Smooth muscle cell (in vitro differentiated cells): ENCODE data around the gene TTC38. TPM values are rescaled to one million over a fixed set of nuclear protein-coding genes. Genes with fewer than 3 reads are reported as not detected.

Experiments
- DNase-seq: peaks from one replicate; lab custom pipeline; 2025; ENCODE audit not compliant: unreplicated experiment; lab: John Stamatoyannopoulos, UW
- H2AFZ ChIP-seq: fragments of 200-600 bp; sonication (generic); 2 replicates; pipeline ENCODE4 v1.6.0; 2016; ENCODE audit warnings: antibody characterized with exemption, low read depth, mild to moderate bottlenecking
- H3F3A ChIP-seq: fragments of 200-600 bp; sonication (generic); 2 replicates; pipeline ENCODE4 v1.6.0; 2017; ENCODE audit warnings: antibody characterized with exemption, low read depth
- H3K27ac ChIP-seq: fragments of 200-600 bp; sonication (generic); 2 replicates; pipeline ENCODE4 v1.5.1; 2016; ENCODE audit warnings: low read depth, mild to moderate bottlenecking
- H3K27me3 ChIP-seq: fragments of 200-600 bp; sonication (generic); 2 replicates; pipeline ENCODE4 v1.6.1; 2016; ENCODE audit warnings: low read depth, mild to moderate bottlenecking
- H3K36me3 ChIP-seq: fragments of 200-600 bp; sonication (generic); 2 replicates; pipeline ENCODE4 v1.5.1; 2016; ENCODE audit warnings: low read depth
- H3K4me1 ChIP-seq: fragments of 200-600 bp; sonication (generic); 2 replicates; pipeline ENCODE4 v1.5.1; 2016; ENCODE audit warnings: low read depth
- H3K4me2 ChIP-seq: fragments of 200-600 bp; sonication (generic); 2 replicates; pipeline ENCODE4 v1.6.0; 2016; ENCODE audit warnings: mild to moderate bottlenecking
- H3K4me3 ChIP-seq: fragments of 200-600 bp; sonication (generic); 2 replicates; pipeline ENCODE4 v1.5.1; 2016; ENCODE audit warnings: mild to moderate bottlenecking
- H3K79me2 ChIP-seq: fragments of 200-600 bp; sonication (generic); 2 replicates; pipeline ENCODE4 v1.6.0; 2016; ENCODE audit warnings: low read depth, mild to moderate bottlenecking
- H3K9ac ChIP-seq: fragments of 200-600 bp; sonication (generic); 2 replicates; pipeline ENCODE4 v1.6.0; 2016; ENCODE audit warnings: low read depth
- H3K9me3 ChIP-seq: fragments of 200-600 bp; sonication (generic); replicated peaks from 2 replicates; pipeline ENCODE4 v1.5.1; 2016; ENCODE audit warnings: low read depth
- H4K20me1 ChIP-seq: fragments of 200-600 bp; sonication (generic); 2 replicates; pipeline ENCODE4 v1.6.0; 2016; ENCODE audit warnings: low read depth
- CTCF ChIP-seq: fragments of 200-600 bp; sonication (generic); IDR thresholded peaks from 2 replicates; pipeline ENCODE4 v1.5.1; 2017; ENCODE audit warnings: borderline replicate concordance, mild to moderate bottlenecking, antibody characterized with exemption; ENCODE audit not compliant: insufficient read depth, poor library complexity, severe bottlenecking
- WGBS: methylation state at CpG from one replicate; pipeline ENCODE4 v1.1.7; 2016; ENCODE audit warnings: low lambda C conversion rate; 5-methylcytosine and 5-hydroxymethylcytosine counted together
- polyA plus RNA-seq: library from polyadenylated mRNA; unstranded; fragments of >200 nt; fragmentation: Nextera tagmentation; extraction: Ambion mirVana; gene quantifications from 2 replicates; pipeline ENCODE4 v1.2.1, GENCODE V29; 2016
- total RNA-seq: library from RNA; depleted of rRNA; stranded (reverse); fragments of >200 nt; gene quantifications from 2 replicates; pipeline ENCODE4 v1.2.3, GENCODE V29; 2014

The TTC38 gene
- total and polyA plus RNA-seq, 2 experiments from 2014 or later = 19.6 to 24.4 TPM

DNA sequence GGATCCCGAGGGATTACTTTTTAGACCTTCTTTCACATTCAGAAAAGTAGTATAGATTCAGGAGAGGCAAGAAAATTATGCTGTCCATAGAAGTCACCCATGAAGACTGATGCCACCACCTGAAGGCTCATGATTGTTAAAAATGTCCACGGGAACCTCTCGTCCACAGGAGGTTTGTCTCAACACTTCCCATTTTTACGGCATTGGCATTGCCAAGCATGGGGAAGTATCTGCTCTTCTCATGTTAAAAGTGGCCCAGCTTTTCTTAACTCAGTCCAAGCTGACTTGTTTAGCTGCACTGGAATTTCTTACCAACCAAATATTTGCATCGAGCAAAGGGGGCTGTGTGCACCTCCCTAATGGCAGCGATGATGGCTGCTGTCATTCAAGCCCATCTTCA lies 27.3 kb upstream of the TTC38 start:
- WGBS = 94% methylated on average over 6 of the region's 6 CpGs
- no peak overlapping the region for H3K4me3 ChIP-seq
- no peaks in the 10 kb centered on the region for H3K9me3 ChIP-seq
- no peak for TF ChIP-seq CTCF
- no peaks in the 10 kb centered on the region for H3K27me3 ChIP-seq
- H3K36me3 ChIP-seq = no peaks in the 10 kb centered on the region
- no peak overlapping the region for H3K27ac ChIP-seq
- H3K4me1 ChIP-seq = no peaks in the 10 kb centered on the region
- H3K79me2 ChIP-seq = no peaks in the 10 kb centered on the region
- no peak overlapping the region for H2AFZ ChIP-seq
- no peak for DNase-seq
- H3F3A ChIP-seq = no peaks in the 10 kb centered on the region
- H4K20me1 ChIP-seq = no peaks in the 10 kb centered on the region
- H3K9ac ChIP-seq = no peak overlapping the region
- H3K4me2 ChIP-seq = no peak overlapping the region

GRCh38 chr22:46240907-46241306 lies 26.9 kb upstream of the TTC38 start:
- no peak overlapping the region for H3K27ac ChIP-seq
- no peaks in the 10 kb centered on the region for H3K36me3 ChIP-seq
- H3K4me3 ChIP-seq = no peak overlapping the region
- H3F3A ChIP-seq = no peaks in the 10 kb centered on the region
- H4K20me1 ChIP-seq = no peaks in the 10 kb centered on the region
- H3K4me2 ChIP-seq = no peak overlapping the region
- no peaks in the 10 kb centered on the region for H3K27me3 ChIP-seq
- DNase-seq = no peak
- H2AFZ ChIP-seq = no peak overlapping the region
- no peaks in the 10 kb centered on the region for H3K9me3 ChIP-seq
- H3K79me2 ChIP-seq = no peaks in the 10 kb centered on the region
- H3K9ac ChIP-seq = no peak overlapping the region
- WGBS = 94% methylated on average over 7 of the region's 7 CpGs
- no peaks in the 10 kb centered on the region for H3K4me1 ChIP-seq
- TF ChIP-seq CTCF = no peak

- Histone ChIP-seq H2AFZ (no peak overlapping the region), H3F3A (no peaks in the 10 kb centered on the region), H3K4me1 (no peaks in the 10 kb centered on the region), H3K36me3 (no peaks in the 10 kb centered on the region), H3K9me3 (no peaks in the 10 kb centered on the region), H3K9ac (no peak overlapping the region), H3K27me3 (no peaks in the 10 kb centered on the region), H3K79me2 (no peaks in the 10 kb centered on the region), H3K4me2 (no peak overlapping the region), H4K20me1 (no peaks in the 10 kb centered on the region), H3K4me3 (no peak overlapping the region), H3K27ac (no peak overlapping the region)
- 88% methylated on average over 5 of the region's 5 CpGs for WGBS
- TF ChIP-seq CTCF = no peak
- DNase-seq = no peak
Measured at GRCh38 chr22:46241396-46242007, 26.3 kb upstream of the TTC38 start.

DNA sequence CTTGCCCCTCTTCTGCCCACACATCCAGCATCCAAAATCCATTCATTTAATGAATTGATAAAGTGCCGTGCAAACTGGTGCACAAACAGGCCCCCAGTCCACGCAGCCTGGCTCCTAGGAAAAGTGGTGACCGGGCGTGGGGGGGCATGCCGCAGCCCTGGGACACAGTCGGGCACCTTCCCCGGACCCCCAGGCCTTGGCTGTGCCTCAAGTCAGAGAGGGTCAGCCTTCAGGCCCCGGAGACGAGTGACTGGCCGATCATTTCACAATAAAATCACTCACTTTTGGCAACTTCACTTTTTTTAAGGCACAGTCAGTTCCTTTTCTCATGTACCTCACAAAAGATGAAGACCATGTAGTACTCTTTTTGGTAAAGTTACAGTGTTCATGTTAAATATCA lies 25.7 kb upstream of the TTC38 start:
- no peaks in the 10 kb centered on the region for H3K27me3 ChIP-seq
- H3K4me2 ChIP-seq = no peak overlapping the region
- H3F3A ChIP-seq = no peaks in the 10 kb centered on the region
- no peak for TF ChIP-seq CTCF
- no peak overlapping the region for H3K4me3 ChIP-seq
- no peaks in the 10 kb centered on the region for H3K9me3 ChIP-seq
- 98% methylated on average over 10 of the region's 10 CpGs for WGBS
- no peak for DNase-seq
- no peak overlapping the region for H3K27ac ChIP-seq
- H3K36me3 ChIP-seq = no peaks in the 10 kb centered on the region
- H3K4me1 ChIP-seq = no peaks in the 10 kb centered on the region
- no peaks in the 10 kb centered on the region for H4K20me1 ChIP-seq
- no peak overlapping the region for H3K9ac ChIP-seq
- H3K79me2 ChIP-seq = no peaks in the 10 kb centered on the region
- no peak overlapping the region for H2AFZ ChIP-seq
